Measurements from ENCODE around the gene YIF1B. TPM values are rescaled to one million over a fixed set of nuclear protein-coding genes. Genes with fewer than 3 reads are reported as not detected.

YIF1B gene
- total and polyA plus RNA-seq, 2 of the 4 experiments (the other 2 are of a cell fraction), result 72.2 to 165 TPM

DNA sequence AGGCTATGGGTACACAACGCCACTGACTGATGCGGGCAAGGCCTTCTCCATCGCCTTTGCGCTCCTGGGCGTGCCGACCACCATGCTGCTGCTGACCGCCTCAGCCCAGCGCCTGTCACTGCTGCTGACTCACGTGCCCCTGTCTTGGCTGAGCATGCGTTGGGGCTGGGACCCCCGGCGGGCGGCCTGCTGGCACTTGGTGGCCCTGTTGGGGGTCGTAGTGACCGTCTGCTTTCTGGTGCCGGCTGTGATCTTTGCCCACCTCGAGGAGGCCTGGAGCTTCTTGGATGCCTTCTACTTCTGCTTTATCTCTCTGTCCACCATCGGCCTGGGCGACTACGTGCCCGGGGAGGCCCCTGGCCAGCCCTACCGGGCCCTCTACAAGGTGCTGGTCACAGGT is 10.8 kb upstream of the YIF1B start:
- no peak overlapping the region for H2BK5ac ChIP-seq (ENCODE audit: low read depth, low read length, poor library complexity, severe bottlenecking)
- H3K9me1 ChIP-seq (ENCODE audit: insufficient read depth, low read length), result no peaks in the 10 kb centered on the region
- no peak overlapping the region for H3K4ac ChIP-seq (ENCODE audit: low read depth, low read length)
- H3K27ac ChIP-seq (ENCODE audit: insufficient read depth, low read length), result no peak overlapping the region
- BruUV-seq (replicated peaks), result no TSS peak
- no peak overlapping the region for H2BK15ac ChIP-seq (ENCODE audit: low read depth, low read length)
- no peak overlapping the region for H2BK120ac ChIP-seq (ENCODE audit: low read depth, low read length)
- no peak overlapping the region for H4K5ac ChIP-seq (ENCODE audit: low read depth, low read length)
- no peak for DNase-seq
- H3K9ac ChIP-seq (ENCODE audit: low read depth, low read length), result no peak overlapping the region
- in situ Hi-C loops (cut with MboI; ENCODE audit: low sequenced_read_pairs), result no loop called here
- WGBS, 2 experiments (ENCODE audit: extremely low coverage in 2 of 2, insufficient read length in 1 of 2), result 89% methylated on average over 11 of the region's 22 CpGs; no CpG with 5 or more reads in 1 of the 2 experiments
- H3K4me2 ChIP-seq (ENCODE audit: low read depth, low read length), result no peak overlapping the region
- no peak overlapping the region for H3K4me3 ChIP-seq (ENCODE audit: insufficient read depth, low read depth, low read length)
- H2AFZ ChIP-seq (replicated peaks; ENCODE audit: low read length, poor library complexity), result no peak overlapping the region
- H2AK5ac ChIP-seq (ENCODE audit: low read depth, low read length), result no peak overlapping the region
- H2BK20ac ChIP-seq (ENCODE audit: low read depth, low read length), result no peak overlapping the region
- H4K8ac ChIP-seq (ENCODE audit: low read depth in 2 of 2, low read length in 2 of 2), result no peak overlapping the region
- peaks cover 19% of the 10 kb centered on the region for H3K36me3 ChIP-seq (ENCODE audit: control insufficient read depth, insufficient read depth, low read length)
- no peaks in the 10 kb centered on the region for H3K9me3 ChIP-seq (ENCODE audit: control insufficient read depth, insufficient read depth, low read length)
- H3K18ac ChIP-seq (ENCODE audit: low read depth, low read length), result no peak overlapping the region
- no peaks in the 10 kb centered on the region for H4K20me1 ChIP-seq (ENCODE audit: insufficient read depth, low read length)
- POLR2A ChIA-PET (ENCODE audit: unreplicated experiment), result interaction anchor here (0.7 kb wide), 1 partner anchor 76 kb away, joined by 3 read pairs; no protein-coding TSS in a partner anchor
- peaks cover under 1% of the 10 kb centered on the region; the same call in 1 of the 2 replicates for H3K4me1 ChIP-seq (ENCODE audit: control insufficient read depth, insufficient read depth, low read length)
- dilution Hi-C loops (cut with HindIII; ENCODE audit: low sequenced_read_pairs, unreplicated experiment), result no loop called here
- no peaks in the 10 kb centered on the region for H3K27me3 ChIP-seq (ENCODE audit: control insufficient read depth, insufficient read depth, low read length)
- no peak for ATAC-seq (ENCODE audit: low read depth)
- CTCF ChIA-PET, result no interaction called here
- no peak overlapping the region for H2AK9ac ChIP-seq (replicated peaks; ENCODE audit: low read depth, low read length, poor library complexity)
- TF ChIP-seq BHLHE40 (IDR thresholded peaks at IDR 0.05; ENCODE audit: low read depth, low read length) (no peak), CEBPB (IDR thresholded peaks at IDR 0.05; ENCODE audit: low read depth, low read length) (no peak), MAZ (IDR thresholded peaks at IDR 0.05; ENCODE audit: borderline replicate concordance, low read depth, low read length) (no peak), NFE2L2 (IDR thresholded peaks at IDR 0.05; ENCODE audit: low read depth, low read length) (no peak), MAFK (IDR thresholded peaks at IDR 0.05; ENCODE audit: low read depth, low read length) (no peak), POLR2A (IDR thresholded peaks at IDR 0.05; ENCODE audit: low read depth, low read length) (no peak)
- TF ChIP-seq, protein P1, sequence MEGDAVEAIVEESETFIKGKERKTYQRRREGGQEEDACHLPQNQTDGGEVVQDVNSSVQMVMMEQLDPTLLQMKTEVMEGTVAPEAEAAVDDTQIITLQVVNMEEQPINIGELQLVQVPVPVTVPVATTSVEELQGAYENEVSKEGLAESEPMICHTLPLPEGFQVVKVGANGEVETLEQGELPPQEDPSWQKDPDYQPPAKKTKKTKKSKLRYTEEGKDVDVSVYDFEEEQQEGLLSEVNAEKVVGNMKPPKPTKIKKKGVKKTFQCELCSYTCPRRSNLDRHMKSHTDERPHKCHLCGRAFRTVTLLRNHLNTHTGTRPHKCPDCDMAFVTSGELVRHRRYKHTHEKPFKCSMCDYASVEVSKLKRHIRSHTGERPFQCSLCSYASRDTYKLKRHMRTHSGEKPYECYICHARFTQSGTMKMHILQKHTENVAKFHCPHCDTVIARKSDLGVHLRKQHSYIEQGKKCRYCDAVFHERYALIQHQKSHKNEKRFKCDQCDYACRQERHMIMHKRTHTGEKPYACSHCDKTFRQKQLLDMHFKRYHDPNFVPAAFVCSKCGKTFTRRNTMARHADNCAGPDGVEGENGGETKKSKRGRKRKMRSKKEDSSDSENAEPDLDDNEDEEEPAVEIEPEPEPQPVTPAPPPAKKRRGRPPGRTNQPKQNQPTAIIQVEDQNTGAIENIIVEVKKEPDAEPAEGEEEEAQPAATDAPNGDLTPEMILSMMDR (conservative IDR thresholded peaks at IDR 0.05; ENCODE audit: low read depth, low read length), result no peak
- TF ChIP-seq, protein P2, sequence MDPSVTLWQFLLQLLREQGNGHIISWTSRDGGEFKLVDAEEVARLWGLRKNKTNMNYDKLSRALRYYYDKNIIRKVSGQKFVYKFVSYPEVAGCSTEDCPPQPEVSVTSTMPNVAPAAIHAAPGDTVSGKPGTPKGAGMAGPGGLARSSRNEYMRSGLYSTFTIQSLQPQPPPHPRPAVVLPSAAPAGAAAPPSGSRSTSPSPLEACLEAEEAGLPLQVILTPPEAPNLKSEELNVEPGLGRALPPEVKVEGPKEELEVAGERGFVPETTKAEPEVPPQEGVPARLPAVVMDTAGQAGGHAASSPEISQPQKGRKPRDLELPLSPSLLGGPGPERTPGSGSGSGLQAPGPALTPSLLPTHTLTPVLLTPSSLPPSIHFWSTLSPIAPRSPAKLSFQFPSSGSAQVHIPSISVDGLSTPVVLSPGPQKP (IDR thresholded peaks at IDR 0.05; ENCODE audit: borderline replicate concordance, low read depth, low read length), result no peak
- H3K79me1 ChIP-seq (ENCODE audit: low read depth in 1 of 2, low read length in 2 of 2), result no peaks in the 10 kb centered on the region
- H3K14ac ChIP-seq (replicated peaks; ENCODE audit: low read depth, low read length), result no peak overlapping the region
- intact Hi-C loops (cut with micrococcal nuclease), result no loop called here
- no peak overlapping the region for H4K91ac ChIP-seq (ENCODE audit: insufficient read depth, low read depth, low read length)
- H3K23ac ChIP-seq (ENCODE audit: low read depth, low read length), result no peak overlapping the region
- H3K56ac ChIP-seq (ENCODE audit: extremely low read depth, insufficient read depth, low read length), result no peak overlapping the region
